GM21367 (cell line): ENCODE measurements around the gene KBTBD13.

ENCODE experiments used
- ATAC-seq: cut with Tn5 transposase; IDR thresholded peaks from one replicate; pipeline ENCODE4 v1.9.1; 2021; ENCODE audit not compliant: unreplicated experiment

The KBTBD13 gene

DNA sequence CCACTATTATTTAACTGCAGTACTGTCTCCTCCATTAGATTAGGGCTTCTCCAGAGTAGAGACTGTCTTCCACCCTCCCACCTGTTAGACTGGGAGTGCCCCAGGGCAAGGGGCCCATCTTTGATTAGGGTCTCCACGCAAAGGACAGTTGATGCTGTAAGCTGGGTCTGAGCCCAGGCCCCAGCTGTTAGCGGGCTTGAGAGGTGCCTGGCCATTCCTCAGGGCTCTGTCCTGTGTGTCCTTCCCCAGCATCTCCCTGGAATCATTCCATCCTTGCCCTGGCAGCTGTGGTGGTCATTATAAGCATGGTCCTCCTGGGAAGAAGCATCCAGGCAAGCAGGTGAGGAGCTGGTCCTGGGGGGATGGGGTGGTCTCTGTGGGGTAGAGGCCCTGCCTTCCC lies 25.3 kb upstream of the KBTBD13 start:
- no peak for ATAC-seq

DNA sequence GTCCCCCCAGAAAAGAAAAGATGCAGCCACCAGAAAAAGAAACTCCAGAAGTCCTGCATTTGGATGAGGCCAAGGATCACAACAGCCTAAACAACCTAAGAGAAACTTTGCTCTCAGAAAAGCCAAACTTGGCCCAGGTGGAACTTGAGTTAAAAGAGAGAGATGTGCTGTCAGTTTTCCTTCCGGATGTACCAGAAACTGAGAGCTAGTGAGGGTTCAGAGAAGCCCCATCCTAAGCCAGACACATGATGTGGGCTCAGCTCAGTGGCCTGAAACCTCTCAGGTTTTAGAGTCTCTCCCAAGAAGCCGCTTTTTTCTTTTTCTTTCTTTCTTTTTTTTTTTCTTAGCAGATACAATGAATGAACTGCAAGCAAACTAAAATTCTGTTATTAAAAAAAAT lies 23.6 kb upstream of the KBTBD13 start:
- no peak for ATAC-seq

DNA sequence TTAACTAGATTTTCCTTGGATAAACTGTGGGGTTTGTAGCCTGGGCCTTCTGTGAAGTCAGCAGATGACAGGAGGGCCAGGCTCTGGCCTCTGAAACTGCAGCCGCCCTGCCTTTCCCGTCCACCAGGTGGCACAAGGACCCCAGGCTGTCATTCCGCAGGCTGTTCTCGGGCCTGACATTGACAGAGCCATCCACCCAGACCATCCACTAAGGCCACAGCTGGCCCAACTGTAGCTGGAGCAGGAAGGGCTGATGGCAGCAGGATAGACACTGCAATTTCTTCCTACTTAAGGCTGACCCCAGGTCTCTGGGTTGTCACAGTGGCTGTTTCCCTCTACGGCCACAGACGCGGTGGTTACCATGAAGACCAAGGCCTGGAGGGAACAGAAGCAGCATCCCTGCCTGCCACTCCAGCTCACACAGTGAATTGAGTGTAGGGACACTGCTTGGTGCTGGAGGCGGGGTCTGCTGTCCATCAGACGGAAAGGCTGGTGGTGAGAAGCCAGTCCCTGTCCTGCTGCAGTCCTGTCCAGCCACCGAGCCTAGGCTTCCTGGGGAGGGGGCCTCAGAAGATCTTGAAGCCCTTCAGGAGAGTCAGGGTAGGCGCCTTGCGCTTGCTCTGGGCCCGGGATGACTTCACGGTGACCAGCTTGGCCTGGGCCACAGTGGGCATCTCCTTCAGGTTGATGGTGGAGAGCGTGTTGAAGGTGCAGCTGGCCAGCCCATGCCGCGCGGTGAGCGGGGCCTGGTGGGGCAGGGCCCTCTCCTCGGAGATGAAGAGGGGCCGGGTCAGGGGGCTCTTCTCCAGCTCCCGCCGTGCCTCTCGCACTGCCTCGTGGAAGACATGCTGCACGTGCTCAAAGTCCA lies 22.0 kb upstream of the KBTBD13 start:
- ATAC-seq: no peak

DNA sequence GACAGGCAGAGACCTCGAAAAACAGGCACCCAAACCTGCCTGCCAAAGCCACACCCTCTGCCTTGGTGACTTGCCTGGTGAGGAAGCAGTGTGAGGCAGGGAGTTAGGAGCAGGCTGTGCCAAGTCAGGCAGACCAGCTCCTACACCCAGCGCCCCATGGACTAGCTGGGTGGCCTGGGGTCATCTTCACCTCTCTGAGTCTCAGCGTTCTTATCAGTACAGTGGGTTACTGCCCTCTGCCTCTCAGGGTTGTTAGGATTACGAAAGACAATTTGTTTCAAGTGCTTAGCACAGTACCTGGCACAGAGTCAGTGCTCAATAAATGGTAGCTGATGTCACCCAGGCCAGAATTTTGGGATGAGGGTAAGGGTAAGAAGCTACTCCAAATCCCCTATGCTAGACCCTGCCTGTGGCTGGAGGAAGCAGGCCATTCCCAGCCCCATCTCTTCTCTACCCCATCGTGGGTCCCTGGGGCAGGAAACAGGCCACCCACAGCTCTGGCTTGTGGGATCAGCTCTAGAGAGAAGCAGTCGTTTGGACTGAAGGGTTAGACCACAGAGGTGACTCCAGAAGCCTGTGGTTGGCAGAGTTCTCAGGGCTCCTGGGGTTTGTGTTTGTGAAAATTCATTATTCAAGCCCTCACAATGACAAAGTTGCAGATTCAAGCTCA lies 21.2 kb upstream of the KBTBD13 start:
- no peak for ATAC-seq

DNA sequence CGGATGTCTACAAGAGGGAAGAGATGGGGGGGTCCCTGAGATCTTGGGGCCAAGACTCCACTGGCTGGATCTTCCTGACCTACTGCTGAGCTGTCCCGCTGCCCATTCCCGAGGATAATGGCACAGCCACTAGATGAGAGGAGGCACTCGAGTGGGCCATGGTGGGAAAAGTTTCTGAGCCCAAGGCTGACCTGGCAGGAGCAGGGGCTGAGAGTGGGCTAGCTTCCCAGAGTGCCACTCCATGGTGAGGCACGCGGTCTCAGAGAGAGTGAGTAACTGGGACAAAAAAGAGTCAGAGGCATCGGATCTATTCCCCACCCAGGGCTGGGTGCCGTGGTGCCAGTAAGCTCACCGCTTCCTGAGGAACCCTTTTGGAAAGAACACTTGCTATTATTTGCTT lies 20.4 kb upstream of the KBTBD13 start:
- no peak for ATAC-seq

DNA sequence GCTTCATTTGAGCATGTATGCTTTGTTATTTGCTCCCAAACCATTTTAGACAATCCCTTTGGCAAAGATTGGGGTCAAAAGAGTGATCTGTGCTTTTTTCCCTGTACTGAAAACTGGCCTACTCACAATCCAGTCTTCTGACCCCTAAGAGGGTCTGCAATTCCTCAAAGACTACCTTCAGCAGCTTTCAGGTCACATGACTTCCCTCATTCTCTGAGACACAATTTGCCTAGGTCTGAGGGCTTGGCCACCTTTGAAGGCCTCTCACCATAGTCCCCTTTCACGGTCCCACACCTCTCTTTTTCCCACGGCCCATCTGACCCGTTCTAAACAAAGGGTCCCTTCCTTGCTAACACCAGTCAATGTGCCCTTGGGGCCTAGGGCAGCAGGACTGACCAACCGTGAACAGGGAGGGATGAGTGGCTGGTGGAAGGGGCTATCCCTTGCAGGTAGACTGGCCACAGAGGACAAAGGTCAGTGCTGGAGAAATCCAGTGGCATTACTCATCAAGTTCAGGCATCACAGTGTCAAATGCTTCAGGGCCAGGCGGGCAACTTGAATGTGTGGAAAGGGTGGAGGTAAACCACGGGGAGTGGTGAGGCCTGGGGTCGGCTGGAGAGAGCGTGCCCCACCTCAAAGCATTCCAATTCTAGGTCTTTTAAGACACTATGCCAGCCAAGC lies 19.5 kb upstream of the KBTBD13 start:
- ATAC-seq: no peak

DNA sequence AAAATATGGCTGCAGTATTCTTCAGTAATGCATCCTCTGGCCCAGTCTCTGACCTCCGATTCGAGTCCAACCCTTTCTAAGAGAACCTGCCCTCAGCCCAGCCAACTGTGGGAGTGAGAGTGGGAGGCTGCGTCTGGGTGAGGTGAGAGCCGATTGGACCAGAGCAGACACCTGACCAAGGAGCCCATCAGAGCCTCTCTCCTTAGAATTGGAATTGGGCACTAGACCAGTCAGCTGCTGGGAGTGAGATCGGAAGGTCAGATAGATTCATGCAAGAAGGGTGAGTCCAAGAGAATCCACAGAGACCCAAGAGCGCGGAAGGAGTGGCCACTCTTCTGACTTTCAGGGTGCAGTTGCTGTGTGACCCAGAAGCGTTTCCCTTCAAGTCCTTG lies 19.0 kb upstream of the KBTBD13 start:
- ATAC-seq: no peak

DNA sequence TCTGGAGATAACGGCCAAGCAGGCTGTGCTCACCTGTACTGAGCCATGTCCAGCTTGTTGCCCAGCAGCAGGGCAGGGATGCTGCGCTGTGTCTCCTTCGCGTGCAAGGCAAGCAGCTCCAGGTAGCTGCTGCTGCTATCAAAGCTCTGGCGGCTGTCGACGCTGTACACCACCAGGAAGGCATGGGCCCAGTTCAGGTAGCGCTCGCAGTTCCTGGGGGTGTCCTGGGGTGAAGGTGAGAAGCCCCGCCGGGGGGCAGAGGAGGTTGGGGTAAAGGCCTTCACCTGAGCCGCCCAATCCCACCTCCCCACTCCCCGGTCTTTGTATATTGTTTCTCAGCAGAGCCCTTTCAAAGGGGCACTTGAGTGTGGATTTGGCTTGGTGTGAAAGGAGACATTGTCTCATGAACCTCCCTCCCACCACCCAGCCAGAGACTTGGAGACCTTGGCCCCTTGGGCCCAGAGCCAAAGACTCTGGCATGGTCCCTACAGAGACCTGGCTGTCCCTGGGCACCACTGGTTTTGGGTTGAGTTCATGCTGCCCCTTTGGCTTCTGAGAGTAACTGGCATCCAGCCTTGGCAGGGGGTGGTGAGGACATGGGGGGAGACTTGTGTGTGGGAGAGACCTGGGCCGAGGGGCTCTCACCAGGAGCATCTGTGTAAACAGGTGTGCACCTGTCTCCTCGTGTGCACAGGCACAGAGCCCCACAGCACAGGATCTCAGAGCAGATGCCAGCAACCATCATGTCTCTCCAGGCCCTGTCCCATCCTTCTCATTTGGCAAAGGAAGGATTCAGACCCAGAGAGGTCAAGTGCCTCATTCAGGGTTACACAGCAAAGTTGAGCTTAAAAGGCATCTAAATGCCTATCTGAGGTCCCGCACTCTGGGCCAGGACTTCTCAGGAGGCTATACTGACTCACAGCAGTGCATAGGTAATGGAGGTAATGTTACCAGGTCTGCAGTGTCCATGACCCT lies 17.9 kb upstream of the KBTBD13 start:
- ATAC-seq: no peak

DNA sequence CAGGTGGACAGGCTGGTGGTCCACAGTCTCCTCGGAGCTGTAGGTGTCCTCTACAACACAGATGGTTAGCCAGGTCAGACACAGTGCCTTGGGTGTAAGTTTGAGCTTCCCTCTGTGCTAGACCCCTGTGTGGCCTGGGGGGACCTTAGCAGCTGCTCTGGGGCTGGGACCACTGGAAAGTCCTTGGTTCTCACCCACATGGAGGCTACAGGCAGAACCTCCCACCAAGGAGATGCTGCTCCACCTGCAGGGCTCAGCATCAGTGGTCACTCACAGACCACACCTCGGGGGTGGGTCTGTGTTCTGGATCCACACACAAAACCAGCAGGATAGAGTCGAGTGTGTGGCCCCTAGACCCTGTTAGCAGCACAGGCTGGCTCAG lies 17.2 kb upstream of the KBTBD13 start:
- ATAC-seq: no peak

DNA sequence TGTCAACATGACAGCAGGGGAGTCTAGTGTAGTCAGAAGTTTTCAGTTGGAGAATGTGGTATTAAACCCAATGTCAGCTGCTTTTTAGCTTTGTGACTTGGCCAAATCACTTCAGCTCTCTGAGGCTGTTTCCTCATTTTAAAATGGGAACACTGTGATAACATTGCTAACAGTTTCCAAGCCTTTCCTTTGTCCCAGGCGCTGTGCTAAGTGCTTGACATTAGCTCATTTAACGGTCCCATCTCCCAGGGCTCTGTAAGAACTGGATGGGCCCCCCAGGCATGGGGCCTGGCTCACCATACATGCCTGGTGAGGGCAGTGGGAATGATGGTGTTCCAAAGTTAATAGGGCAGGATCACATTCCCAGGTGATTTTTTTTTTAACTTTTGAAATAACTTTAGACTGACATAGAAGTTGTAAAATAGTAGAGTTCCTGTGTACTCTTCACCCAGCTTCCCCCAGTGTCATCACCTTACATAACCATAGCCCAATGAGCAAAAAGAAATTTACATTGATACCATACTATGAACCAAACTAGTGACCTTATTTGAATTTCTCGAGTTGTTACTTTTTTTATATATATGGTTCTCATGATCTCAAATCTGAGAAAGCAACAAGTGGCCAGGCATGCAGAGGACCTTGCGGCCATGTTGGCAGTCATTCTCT lies 16.5 kb upstream of the KBTBD13 start:
- no peak for ATAC-seq

DNA sequence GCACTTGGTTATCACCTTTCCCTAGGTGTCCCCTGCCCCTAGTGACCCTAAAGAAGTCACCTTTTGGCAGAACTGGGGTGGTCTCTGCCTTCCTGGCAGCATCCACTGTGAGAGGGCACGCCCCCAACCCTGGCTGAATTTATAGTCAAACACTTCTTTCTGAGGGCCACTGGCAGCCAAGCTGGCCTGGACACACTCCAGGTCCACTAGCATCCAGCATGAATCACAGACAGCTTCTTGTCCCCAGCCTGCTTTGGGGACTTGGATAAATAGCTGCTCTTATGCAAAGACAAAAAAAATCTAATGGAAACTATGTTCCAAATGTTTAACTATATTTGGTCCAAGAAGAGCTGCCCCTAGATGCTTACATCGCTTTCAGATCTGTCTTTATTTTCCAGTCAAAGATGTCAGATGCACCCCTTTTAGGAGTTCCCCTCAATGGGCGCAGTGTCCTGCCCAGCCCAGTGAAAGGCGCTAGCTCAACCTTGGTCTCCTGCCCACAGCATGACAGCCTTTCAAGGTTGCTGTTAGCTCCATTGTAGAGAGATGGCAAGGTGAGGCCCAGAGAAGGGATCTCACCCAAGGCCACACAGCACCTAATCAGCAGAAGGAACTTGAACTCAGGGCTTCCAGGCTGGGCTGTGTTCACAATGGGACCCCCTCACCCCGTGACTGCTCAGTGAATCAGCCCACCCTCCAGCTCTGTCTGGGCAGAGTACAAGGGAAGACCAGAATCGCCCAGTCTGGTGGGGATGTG lies 15.7 kb upstream of the KBTBD13 start:
- no peak for ATAC-seq

DNA sequence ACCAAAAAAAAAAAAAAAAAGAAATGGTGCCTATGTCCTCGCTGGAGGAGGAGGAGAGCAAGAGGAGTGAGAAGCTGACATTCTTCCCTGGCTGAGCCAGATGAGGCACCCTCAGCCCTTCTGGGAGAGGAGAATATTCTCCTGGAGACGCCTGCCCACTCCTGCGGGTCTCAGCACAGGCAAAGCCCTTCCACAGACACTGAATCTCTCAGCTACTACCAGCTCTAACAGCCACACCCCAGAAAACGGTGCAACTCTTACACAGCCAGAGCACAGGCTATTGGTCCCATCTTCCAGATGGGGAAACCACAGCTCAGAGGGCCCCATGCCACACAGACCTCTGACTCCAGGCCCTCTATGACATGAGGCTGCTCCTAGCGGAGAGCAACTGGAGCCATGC lies 14.5 kb upstream of the KBTBD13 start:
- ATAC-seq: no peak

DNA sequence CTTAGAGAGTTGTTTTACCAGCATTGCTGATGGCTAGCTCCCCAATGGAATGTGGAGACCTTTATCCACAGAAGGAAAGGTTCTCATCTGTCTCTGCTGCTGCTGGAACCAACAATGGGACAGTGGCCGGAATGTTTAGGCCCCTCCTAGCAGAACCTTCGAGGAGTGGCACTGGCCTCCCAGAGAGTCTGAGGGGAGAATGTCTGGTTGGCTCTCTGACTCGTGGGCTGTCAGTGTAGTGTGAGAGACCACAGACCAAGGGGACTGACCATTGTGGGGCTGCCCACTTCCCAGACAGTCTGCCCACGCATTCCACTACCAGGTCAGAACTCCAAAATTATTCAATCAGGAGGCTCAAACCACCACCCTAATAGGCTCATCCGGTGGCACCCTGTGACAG lies 13.8 kb upstream of the KBTBD13 start:
- no peak for ATAC-seq

DNA sequence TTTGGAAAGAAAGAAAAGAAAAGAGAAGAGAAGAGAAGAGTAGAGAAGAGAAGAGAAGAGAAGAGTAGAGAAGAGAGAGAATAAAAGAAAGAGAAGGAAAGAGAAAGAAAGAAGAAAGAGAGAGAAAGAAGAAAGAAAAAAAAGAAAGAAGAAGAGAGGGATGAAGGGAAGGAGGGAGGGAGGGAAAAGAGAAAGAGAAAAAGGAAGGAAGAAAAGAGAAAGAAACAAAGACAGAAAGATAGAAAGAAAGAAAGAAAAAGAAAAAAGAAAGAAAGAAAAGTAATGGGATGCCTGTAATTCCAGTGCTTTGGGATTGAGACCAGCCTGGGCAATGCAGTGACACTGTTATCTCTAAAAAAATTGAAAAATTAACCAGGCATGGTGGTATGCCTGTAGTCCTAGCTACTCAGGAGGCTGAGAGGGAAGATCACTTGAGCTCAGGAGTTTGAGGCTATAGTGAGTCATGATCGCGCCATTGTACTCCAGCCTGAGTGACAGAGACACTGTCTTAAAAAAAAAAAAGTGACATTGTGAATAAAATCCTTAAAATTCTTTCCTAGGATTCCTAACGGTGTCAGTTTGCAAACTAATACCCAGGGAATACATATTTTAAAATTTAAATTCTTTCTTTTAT lies 10.4 kb upstream of the KBTBD13 start:
- no peak for ATAC-seq

DNA sequence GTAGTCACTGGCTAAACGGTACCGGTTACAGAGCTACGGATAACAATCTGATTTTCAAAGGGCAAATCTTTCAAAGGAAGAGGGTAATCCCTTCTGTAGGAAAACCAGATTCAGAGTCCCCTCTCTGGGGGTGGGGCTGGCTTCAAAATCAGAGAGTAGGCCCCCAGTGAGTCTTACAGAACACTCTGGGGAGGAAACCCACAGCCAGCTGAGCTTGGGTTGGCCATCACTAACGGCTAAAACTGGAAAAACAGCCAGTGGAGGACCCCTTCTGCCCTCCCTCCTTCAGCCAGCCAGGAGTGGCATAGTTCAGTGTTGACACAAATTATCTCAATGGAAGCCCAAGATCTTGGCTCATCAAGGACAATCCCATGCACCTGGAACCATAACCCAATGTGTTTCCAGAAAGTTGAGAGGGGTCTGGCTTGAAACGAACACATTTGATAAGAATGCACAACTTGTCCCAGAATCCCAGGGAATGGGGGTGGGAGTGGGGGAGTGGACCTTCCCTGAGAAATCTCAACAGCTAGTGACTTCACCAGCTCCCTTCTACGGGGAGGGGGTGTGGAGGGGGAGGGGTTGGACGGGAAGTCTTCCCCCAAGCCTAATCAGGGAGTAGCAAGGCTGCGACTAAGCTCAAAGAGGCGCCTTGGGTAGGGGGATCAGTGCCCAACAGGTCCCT lies 9.8 kb upstream of the KBTBD13 start:
- ATAC-seq: no peak

DNA sequence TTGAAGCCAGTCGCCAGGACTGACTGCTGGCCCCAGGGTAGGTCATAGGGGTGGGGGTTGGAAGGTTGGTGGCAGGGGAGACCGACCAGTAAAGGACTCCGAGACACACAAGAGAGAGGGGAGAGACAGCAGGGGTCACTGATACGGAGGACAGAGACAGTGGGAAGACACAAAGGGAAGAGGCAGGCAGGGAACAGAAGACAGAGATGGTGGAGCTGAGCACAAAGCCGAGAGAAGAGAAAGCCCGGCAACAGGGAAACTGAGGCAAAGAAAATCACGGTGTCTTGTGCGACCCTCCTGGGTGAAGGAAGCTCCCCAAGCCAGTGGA lies 9.3 kb upstream of the KBTBD13 start:
- no peak for ATAC-seq

DNA sequence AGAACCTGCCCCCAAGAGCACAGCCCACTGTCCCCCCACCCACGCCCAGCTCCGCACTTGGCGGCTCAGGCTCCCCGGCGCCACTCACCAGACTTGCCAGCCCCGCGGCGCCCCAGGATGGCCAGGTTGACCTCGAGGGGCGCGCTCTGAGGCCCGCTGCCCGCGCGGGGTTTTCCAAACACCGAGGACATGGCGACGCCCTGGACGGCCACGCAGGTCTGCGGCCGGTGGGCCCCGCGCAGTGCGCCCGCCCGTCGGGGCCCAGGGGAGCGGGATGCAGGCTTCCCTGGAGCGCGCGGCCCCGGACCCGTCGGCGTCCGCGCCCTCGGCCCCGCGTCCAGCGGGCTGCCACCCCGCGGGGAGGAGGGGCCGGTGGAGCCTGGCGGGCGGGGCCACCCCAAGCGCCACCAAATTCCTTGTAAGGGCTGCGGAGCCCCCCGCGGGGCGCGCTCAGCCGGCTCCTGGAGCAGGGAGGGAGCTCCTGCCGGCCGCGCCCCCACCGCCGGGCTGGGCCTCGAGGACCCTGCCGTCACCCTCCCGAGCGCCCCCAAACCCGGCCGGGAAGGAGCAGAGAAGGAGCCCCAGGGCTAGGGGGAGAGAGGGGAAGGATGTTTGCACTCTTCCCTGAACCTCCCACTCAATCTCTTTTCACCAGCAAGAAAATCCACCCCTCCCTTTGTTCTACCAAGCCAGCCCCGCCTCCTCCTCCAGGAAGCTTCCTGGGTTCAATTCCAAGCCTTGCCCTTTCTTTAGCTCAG lies 8.7 kb upstream of the KBTBD13 start, which contains the start of gene RASL12:
RASL12 (minus strand) TSS at position 347 of the 758 bp plus-strand sequence; CDS start at position 191, 156 bp downstream.
- no peak for ATAC-seq

DNA sequence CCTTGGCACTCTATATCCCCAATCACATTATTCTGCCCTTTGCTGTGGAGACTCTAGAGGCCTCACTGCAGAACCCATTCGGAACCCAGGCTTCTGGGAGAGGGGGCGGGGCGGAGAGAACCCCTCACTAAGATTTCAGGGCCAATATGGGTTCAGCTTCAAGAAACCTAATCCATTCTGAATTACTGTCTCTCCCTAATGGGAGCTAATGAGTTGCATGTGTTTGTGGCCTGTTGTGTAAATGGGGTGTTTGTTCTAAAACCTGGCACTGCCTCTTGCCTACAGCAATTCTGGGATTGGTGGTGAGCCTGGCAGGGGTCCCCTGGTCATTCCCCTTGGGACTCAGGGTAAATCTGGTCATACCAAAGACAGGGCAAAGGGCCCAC lies 8.2 kb upstream of the KBTBD13 start:
- ATAC-seq: no peak
